Astrocyte of the cerebellum (primary cell): Measurements from ENCODE around the gene HSPA2.

Experiments
- DNase-seq: peaks from one replicate; pipeline ENCODE4 v3.0.0-alpha.2; 2011; ENCODE audit warnings: low read depth
- H3K4me3 ChIP-seq: 2 replicates; pipeline ENCODE4 v1.5.1; 2011; ENCODE audit warnings: mild to moderate bottlenecking, low read depth, low read length, moderate library complexity
- CTCF ChIP-seq: IDR thresholded peaks from 2 replicates; pipeline ENCODE4 v1.5.1; 2012; ENCODE audit warnings: low read length, low read depth, moderate library complexity, mild to moderate bottlenecking; ENCODE audit errors: missing control alignments
- in situ Hi-C: cut with HindIII; loops from 2 replicates; pipeline ENCODE4 v1.10.0; 2017; ENCODE audit warnings: low sequenced_read_pairs

HSPA2 gene

GRCh38 chr14:64540208-64541202 lies at the start of gene HSPA2:
Gene HSPA2, plus strand, starts transcription at chr14:64540741. Its CDS starts 109 bp downstream, at chr14:64540850.
- in situ Hi-C loops: no loop called here
- DNase-seq: peak; percentile 99
- H3K4me3 ChIP-seq: peak within 1 kb of the TSS; percentile 52
- peak; percentile 77 for TF ChIP-seq CTCF

GRCh38 chr14:64491637-64492036 lies 48.9 kb upstream of the HSPA2 start:
- DNase-seq: no peak
- no peak overlapping the region for H3K4me3 ChIP-seq
- in situ Hi-C loops: no loop called here
- no peak for TF ChIP-seq CTCF

DNA sequence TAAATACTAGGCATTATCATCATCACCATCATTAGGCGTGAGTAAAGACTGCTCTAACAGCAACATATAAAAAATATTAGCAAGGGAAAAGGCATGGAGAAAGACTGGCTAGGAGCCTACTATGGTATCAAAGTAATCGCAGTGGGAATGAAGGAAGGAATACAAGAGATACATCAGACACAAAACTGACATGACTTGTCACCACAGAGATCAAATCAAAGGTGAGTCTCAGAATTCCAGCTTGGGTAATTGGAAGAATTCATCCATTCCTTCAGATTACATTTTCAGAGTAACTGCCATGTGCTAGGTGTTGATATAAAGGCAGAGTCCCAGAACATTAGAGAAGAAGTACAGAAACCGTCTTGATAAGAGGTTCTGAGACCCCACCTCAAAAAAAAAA lies 47.1 kb upstream of the HSPA2 start:
- no peak overlapping the region for H3K4me3 ChIP-seq
- in situ Hi-C loops: no loop called here
- no peak for DNase-seq
- TF ChIP-seq CTCF: no peak

- no peak for TF ChIP-seq CTCF
- in situ Hi-C loops: no loop called here
- H3K4me3 ChIP-seq: no peak overlapping the region
- DNase-seq: no peak
Observed at GRCh38 chr14:64495252-64495651, 45.3 kb upstream of the HSPA2 start.

GRCh38 chr14:64496764-64497163 lies 43.8 kb upstream of the HSPA2 start:
- DNase-seq: no peak
- TF ChIP-seq CTCF: no peak
- no peak overlapping the region for H3K4me3 ChIP-seq
- in situ Hi-C loops: no loop called here

DNA sequence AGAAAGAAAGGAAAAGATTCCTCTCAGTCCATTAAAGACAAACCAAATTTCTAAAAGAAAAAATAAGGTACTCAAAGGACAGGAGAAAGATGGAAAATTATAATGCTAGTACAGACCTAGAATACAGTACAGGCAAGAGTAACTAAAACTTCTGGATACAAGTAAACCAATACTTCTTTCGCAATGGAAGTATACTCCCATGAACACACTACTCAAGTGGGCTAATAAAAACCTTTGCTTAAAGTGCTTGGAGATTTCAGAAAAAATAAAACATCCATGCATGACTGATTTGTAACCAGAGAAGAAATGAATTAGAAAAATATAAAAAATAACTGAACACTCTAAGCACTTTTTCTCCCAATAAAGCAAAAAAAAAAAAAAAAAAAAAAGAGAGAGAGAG lies 40.5 kb upstream of the HSPA2 start:
- no peak for DNase-seq
- in situ Hi-C loops: no loop called here
- no peak overlapping the region for H3K4me3 ChIP-seq
- no peak for TF ChIP-seq CTCF
